Heart left ventricle (tissue), 13 donors: ENCODE data around the gene APC2.

ENCODE experiments used
- POLR2A ChIP-seq, 2 donors: fragments of 450-650 bp; IDR thresholded peaks; one replicate each; pipeline ENCODE4 v1.6.1; 2017; ENCODE audit warnings: antibody characterized with exemption in 2 of 2, mild to moderate bottlenecking in 2 of 2, moderate library complexity in 2 of 2
- TF ChIP-seq, protein P1 (sequence below), 12 donors: fragments of 200-600 bp; sonication (generic) in 4 of 12; IDR thresholded peaks; one replicate each; pipeline versions ENCODE4 v1.5.0 to v1.8.0; 2018 to 2022; ENCODE audit warnings: antibody characterized with exemption in 12 of 12, mild to moderate bottlenecking in 5 of 12
- donor health status: ischemic (EF 13 %, LVEDD 7.1; RV severe dilation, severe dysfunction).
- donor health status: DM: no; HTN: yes; CAD: no.
- donor health status: DM: no; HTN: no; CAD: no.
- donor health status: ischemic (EF 25% LVEDD 6.9; RV normal size, moderate dysfunction).
- donor health status: ischemic (EF 25% LVEDD 5.7; RV mildly dilated, moderate dysfunction).
- donor health status: ischemic (EF 35%, LVEDD 5.7; RV mildly dilated, moderate dysfunction).
- donor health status: nonischemic (EF 11% LVEDD 7.7; RV severe dilation, severe dysfunction).
- donor health status: DM: yes; HTN: yes; CAD: no.
- donor health status: PGD.
- donor health status: ischemic (EF 29% LVEDD 5.4; RV normal size, mild dysfunction).
- donor health status: nonischemic (EF 23%, LVEDD 6.1; RV moderate dilation, normal function).

DNA sequence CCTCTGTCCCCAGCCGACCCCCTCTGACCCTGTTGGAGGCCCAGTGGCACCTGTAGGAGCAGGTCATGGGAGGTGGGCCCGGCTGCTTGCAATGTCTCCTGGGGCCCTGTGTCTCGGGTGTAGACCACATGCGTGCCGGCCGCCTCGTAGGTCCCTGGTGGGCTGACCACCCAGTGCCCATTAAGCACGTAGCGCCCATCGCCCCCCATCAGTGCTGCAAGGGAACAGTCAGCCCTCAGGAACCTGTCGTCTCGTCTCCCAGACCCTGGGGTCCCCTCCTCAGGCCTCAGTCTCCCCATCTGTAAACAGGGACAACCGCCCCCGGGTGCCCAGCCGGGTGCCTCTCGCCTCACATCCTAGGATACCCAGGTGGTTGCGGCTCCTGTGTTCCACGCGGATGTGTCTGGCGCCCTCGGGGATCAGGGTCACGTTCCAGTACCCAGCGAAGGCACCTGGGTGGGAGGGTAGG lies 57.3 kb downstream of the APC2 start:
- TF ChIP-seq POLR2A (IDR thresholded peaks at IDR 0.05), result no peak
- TF ChIP-seq, protein P1, sequence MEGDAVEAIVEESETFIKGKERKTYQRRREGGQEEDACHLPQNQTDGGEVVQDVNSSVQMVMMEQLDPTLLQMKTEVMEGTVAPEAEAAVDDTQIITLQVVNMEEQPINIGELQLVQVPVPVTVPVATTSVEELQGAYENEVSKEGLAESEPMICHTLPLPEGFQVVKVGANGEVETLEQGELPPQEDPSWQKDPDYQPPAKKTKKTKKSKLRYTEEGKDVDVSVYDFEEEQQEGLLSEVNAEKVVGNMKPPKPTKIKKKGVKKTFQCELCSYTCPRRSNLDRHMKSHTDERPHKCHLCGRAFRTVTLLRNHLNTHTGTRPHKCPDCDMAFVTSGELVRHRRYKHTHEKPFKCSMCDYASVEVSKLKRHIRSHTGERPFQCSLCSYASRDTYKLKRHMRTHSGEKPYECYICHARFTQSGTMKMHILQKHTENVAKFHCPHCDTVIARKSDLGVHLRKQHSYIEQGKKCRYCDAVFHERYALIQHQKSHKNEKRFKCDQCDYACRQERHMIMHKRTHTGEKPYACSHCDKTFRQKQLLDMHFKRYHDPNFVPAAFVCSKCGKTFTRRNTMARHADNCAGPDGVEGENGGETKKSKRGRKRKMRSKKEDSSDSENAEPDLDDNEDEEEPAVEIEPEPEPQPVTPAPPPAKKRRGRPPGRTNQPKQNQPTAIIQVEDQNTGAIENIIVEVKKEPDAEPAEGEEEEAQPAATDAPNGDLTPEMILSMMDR (IDR thresholded peaks at IDR 0.05), result no peak
